ENCODE measurements around the gene DEPDC1B.
"Not testable (repeated sequence)": the region's sequence is repeated elsewhere in the genome, so short reads cannot be mapped to it uniquely, and the experiment has no call there.

DEPDC1B gene

GRCh38 chr5:60699609-60700415 is at the start of gene DEPDC1B:
TSS of gene DEPDC1B (minus strand) at chr5:60700166. CDS start at chr5:60700093, 73 bp downstream.
- peak; percentile 95 for DNase-seq (ENCODE audit: low spot score)

DNA sequence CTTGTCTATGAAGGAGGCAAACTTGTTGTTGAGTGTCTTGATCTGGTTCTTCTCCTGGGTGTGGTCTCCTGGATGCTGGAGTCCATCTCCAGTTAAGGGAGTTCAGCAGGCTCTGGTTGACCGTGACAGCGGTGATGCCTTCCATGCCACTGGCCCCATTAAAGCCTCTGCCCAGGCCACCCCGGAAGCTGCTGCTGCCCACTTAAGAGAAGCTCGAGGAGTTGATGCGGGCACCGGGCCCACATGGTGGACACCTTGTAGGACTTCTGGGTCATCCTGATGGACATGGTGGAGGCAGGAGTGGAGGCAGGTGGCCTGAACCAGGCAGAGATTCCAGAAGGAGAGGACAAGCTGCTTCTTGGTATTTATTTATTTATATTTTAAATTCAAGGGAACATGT is 44.7 kb upstream of the DEPDC1B start:
- DNase-seq (ENCODE audit: low spot score): no peak

- DNase-seq (ENCODE audit: low spot score): no peak
Observed at GRCh38 chr5:60743511-60744314, 43.7 kb upstream of the DEPDC1B start.

- DNase-seq (ENCODE audit: low spot score): no peak
Observed at GRCh38 chr5:60740322-60740721, 40.4 kb upstream of the DEPDC1B start.

DNA sequence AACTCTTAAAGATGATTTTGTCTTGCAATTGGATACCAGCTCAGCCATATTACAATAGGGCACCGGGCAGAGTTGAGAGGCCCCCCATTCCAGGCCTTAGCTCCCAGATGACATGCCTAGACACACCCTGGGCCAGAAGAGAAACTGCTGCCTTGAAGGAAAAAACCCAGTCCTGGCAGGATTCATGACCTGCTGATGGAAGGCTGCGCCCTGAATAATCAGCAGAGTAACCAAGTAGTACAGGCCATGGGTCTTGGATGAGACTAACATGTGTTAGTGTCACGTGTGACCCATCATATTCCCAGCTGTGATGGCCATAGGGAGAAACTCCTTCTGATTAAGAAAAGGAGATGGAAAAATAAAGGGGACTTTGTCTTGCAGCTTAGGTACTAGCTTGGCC is 39.0 kb upstream of the DEPDC1B start:
- DNase-seq (ENCODE audit: low spot score): no peak

- DNase-seq (ENCODE audit: low spot score): no peak
Observed at GRCh38 chr5:60738461-60738860, 38.5 kb upstream of the DEPDC1B start.

- DNase-seq (ENCODE audit: low spot score): not testable (repeated sequence)
Observed at GRCh38 chr5:60730858-60731257, 30.9 kb upstream of the DEPDC1B start.

- no peak for DNase-seq (ENCODE audit: low spot score)
Observed at GRCh38 chr5:60727033-60727679, 27.2 kb upstream of the DEPDC1B start.

DNA sequence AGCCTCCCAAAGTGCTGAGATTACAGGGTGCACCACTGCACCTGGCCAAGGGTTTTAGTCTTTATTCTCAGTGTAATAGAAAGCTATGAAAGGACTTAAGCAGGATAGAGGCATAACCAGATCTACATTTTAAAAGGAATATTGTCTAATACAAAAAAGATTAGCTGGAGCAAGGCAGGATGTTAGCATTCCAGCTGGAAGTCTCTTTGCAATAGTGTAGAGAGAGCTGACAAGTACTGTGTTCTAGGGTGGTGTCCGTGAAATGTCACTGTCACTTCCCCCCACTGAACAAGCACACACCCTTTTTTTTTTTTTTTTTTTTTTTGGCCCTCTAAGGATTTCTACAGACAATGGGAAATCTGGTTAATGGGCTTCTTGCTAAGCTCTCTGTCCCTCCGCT is 24.2 kb upstream of the DEPDC1B start:
- no peak for DNase-seq (ENCODE audit: low spot score)

GRCh38 chr5:60722416-60722815 is 22.4 kb upstream of the DEPDC1B start:
- no peak for DNase-seq (ENCODE audit: low spot score)

DNA sequence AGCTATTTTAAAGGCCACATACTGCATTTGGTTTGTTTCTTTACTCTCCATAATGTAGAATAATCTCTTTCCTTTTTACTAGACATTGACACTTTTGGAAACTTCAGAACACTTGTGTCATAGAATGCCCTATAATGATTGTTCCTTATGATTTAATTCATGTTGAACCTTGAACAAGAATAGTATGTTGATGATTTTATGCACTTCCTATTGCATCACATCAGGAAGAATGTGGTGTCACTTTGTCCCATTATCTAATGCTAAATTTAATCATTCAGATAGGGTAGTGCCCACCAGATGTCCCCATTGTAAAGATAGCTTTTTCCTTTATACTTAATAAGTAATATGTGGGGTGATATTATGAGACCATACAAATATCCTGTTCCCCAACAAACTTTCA is 19.4 kb upstream of the DEPDC1B start:
- DNase-seq (ENCODE audit: low spot score): no peak

- DNase-seq (ENCODE audit: low spot score): no peak
Observed at GRCh38 chr5:60718166-60718892, 18.4 kb upstream of the DEPDC1B start.

DNA sequence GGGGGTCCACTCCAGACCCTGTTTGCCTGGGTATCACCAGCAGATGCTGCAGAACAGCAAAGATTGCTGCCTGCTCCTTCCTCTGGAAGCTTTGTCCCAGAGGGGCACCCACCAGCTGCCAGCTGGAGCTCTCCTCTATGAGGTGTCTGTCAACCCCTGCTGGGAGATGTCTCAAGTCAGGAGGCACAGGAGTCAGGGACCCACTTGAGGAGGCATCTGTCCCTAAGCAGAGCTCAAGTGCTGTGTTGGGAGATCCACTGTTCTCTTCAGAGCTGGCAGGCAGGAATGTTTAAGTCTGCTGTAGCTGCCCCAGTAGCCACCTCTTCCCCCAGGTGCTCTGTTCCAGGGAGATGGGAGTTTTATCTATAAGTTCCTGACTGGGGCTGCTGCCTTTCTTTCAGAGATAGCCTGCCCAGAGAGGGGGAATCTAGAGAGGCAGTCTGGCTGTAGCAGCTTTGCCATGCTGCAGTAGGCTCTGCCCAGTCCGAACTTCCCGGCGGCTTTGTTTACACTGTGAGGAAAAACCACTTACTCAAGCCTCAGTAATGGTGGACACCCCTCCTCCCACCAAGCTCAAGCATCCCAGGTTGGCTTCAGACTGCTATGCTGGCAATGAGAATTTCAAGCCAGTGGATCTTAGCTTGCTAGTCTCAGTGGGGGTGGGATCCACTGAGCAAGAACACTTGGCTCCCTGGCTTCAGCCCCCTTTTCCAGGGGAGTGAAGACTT is 15.4 kb upstream of the DEPDC1B start:
- not testable (repeated sequence) for DNase-seq (ENCODE audit: low spot score)

DNA sequence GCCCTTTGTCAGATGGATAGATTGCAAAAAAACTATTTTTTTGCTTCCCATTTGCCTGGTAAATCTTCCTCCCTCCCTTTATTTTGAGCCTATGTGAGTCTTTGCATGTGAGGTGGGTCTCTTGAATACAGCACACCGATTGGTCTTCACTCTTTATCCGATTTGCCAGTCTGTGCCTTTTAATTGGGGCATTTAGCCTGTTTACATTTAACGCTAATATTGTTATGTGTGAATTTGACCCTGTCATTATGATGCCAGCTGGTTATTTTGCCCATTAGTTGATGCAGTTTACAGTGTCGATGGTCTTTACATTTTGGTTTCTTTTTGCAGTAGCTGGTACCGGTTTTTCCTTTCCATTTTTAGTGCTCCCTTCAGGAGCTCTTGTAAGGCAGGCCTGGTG is 13.0 kb upstream of the DEPDC1B start:
- DNase-seq (ENCODE audit: low spot score): no peak

GRCh38 chr5:60711892-60712291 is 11.9 kb upstream of the DEPDC1B start:
- not testable (repeated sequence) for DNase-seq (ENCODE audit: low spot score)

DNA sequence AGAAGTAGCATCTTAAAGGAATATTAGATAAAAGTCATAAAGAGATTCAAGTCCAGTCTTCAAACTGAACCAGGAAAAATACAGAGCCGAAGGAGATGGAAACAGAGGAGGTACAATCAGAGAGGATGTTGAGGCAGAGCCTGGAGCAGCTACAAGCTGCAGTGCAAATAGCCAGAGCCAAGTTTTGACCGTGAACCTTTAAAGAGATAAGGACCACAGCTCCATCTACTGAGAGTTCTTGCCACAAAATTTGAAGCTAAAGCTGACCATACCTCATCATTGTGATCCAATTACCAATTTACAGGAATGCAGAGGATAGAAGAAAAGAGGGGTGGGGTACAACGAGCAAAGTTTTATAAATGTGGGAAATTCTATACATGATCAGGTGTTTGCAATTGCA is 10.4 kb upstream of the DEPDC1B start:
- DNase-seq (ENCODE audit: low spot score): no peak

DNA sequence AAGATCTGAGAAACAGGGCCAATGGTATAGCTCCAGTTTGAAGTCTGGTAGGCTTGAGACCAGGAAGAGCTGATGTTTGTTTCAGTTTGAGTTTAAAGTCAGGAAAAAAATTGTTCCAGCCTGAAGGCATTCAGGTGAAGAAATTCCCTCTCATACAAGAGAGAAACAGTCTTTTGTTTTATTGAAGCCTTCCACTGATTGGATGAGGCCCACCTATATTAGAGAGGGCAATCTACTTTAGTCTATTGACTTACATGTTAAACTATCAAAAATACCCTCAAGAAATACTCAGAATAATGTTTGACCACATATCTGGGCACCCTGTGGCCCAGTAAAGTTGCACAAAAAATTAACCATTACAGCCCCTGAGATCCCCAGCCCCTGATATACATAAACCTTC is 5.2 kb upstream of the DEPDC1B start:
- no peak for DNase-seq (ENCODE audit: low spot score)

DNA sequence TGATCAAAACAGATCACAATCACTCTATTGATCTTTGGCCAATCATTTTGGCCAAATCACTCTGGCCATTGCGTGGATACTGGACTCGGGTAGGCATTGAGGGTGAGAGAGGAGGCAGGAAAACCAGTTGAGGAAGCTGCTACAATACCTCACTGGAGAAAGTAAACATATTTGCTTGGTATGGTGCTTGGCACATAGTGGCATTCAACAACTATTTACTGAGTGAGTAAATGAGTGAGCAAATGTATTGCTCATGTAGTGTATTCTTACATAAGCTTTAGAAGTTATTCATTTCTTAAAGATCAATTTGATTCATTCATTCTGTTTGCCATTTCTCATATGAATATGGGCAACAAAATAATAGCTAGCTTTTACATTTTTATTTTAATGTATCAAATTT is 4.0 kb upstream of the DEPDC1B start:
- DNase-seq (ENCODE audit: low spot score): no peak

DNA sequence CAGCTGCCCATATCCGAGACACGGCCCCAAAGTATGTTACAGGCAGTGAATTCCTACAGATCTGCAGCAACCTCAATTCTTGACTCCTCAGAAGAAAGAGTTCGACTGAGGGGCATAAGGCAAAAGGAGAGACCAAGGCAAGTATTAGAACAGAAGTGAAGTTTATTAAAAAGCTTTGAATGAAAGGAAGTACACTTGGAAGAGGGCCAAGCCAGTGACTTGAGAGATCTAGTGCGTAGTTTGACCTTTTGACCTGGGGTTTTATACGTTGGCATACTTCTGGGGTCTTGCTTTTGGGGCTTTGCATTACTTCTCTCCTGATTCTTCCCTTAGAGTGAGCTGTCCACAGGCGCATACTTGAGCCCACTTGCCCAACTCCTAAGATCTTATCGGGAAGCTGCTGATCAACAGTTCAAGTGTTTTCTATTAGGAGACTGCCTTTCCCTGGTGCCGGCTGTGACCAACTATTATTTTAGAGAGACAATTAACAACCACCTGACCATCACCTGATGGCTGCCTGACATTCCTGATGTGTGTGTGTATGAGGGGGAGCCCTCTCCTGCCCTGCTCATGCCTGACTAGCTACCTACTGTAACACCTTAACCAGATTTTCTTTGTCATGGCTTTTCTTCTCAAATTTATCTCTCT is 1.5 kb upstream of the DEPDC1B start:
- DNase-seq (ENCODE audit: low spot score): no peak

GRCh38 chr5:60700416-60700757 is 421 bp upstream of the DEPDC1B start:
- peak; percentile 17 for DNase-seq (ENCODE audit: low spot score)

GRCh38 chr5:60699288-60699608 is 718 bp downstream of the DEPDC1B start:
- DNase-seq (ENCODE audit: low spot score): no peak
